HCT116 (cell line): Measurements from ENCODE around the gene TATDN2.

Source experiments
- CEBPB ChIP-seq: IDR thresholded peaks from 2 replicates; pipeline ENCODE4 v1.6.1; 2012; ENCODE audit warnings: low read depth
- EGR1 ChIP-seq: IDR thresholded peaks from 2 replicates; pipeline ENCODE4 v1.6.1; 2012; ENCODE audit warnings: low read depth
- ELF1 ChIP-seq: IDR thresholded peaks from 2 replicates; pipeline ENCODE4 v1.6.1; 2012; ENCODE audit warnings: low read depth, borderline replicate concordance
- EZH2 ChIP-seq: fragments of 200-600 bp; sonication (generic); IDR thresholded peaks from 2 replicates; pipeline ENCODE4 v1.6.1; 2017; ENCODE audit warnings: antibody characterized with exemption, mixed run types
- EZH2phosphoT487 ChIP-seq: fragments of 200-600 bp; IDR thresholded peaks from 2 replicates; pipeline ENCODE4 v1.6.1; 2018; ENCODE audit warnings: antibody characterized with exemption, borderline replicate concordance
- POLR2A ChIP-seq: IDR thresholded peaks from 2 replicates; pipeline ENCODE4 v1.7.0; 2011; ENCODE audit warnings: borderline replicate concordance; ENCODE audit not compliant: insufficient read depth, insufficient read length; ENCODE audit errors: extremely low read depth
- POLR2AphosphoS5 ChIP-seq: IDR thresholded peaks from 2 replicates; pipeline ENCODE4 v1.6.1; 2011; ENCODE audit warnings: mild to moderate bottlenecking, low read depth, low read length, moderate library complexity
- RAD21 ChIP-seq: IDR thresholded peaks from 2 replicates; pipeline ENCODE4 v1.6.1; 2012; ENCODE audit warnings: low read depth, mild to moderate bottlenecking
- SIN3A ChIP-seq: IDR thresholded peaks from 2 replicates; pipeline ENCODE4 v1.6.1; 2012; ENCODE audit warnings: low read depth
- TCF7L2 ChIP-seq: IDR thresholded peaks from 2 replicates; pipeline ENCODE4 v1.7.0; 2011; ENCODE audit warnings: borderline replicate concordance, inconsistent platforms; ENCODE audit not compliant: insufficient read depth, insufficient read length; ENCODE audit errors: extremely low read depth
- ZNF274 ChIP-seq: fragments of 200-500 bp; sonication (Bioruptor generic); IDR thresholded peaks from 2 replicates; pipeline ENCODE4 v1.6.1; 2014; ENCODE audit warnings: mild to moderate bottlenecking, low read depth, low read length, inconsistent platforms
- TF ChIP-seq, protein P1 (sequence below), 3 experiments: fragments of 200-600 bp in 1 of 3; sonication (generic) in 1 of 3; IDR thresholded peaks in 2 of 3; conservative IDR thresholded peaks in 1 of 3; 2 replicates each; pipeline ENCODE4 v1.5.1; 2012 to 2017; ENCODE audit warnings: low read depth in 2 of 3, low read length in 2 of 3, antibody characterized with exemption in 1 of 3, borderline replicate concordance in 1 of 3, control low read depth in 1 of 3, mild to moderate bottlenecking in 1 of 3, mixed read lengths in 1 of 3, mixed run types in 1 of 3, moderate library complexity in 1 of 3; ENCODE audit not compliant: insufficient read depth in 1 of 3
- TF ChIP-seq, protein P2 (sequence below): IDR thresholded peaks from 2 replicates; pipeline ENCODE4 v1.6.1; 2011; ENCODE audit warnings: mild to moderate bottlenecking, low read length, moderate library complexity; ENCODE audit not compliant: insufficient replicate concordance; ENCODE audit errors: extremely low read depth
- TF ChIP-seq, protein P3 (sequence below): IDR thresholded peaks from 2 replicates; pipeline ENCODE4 v1.6.1; 2012

DNA sequence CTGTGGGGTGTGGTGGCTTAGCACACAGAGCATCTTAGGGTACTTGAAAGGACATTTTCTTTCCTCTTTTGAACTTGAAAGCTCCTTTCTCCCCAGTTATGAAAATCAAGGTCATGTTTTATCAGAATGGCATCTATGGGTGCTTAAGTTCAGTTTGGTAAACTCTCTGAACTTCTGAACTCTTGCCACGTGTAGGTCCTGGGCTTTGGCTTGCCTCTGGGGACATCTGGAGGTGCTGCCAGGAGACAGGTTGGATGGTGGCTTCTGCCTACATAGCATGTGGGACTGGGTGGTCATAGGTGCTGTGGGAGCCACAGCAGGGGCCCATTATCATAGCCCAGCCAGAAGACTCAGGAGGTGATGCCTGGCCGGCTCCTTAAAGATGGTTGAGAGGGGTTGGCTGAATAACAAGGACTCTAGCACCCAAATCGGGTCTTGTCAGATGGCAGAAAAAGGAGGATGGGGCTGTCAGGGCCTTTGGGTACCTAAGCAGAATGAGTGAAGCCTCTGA, 28.9 kb downstream of the TATDN2 start:
- TF ChIP-seq, protein P1, sequence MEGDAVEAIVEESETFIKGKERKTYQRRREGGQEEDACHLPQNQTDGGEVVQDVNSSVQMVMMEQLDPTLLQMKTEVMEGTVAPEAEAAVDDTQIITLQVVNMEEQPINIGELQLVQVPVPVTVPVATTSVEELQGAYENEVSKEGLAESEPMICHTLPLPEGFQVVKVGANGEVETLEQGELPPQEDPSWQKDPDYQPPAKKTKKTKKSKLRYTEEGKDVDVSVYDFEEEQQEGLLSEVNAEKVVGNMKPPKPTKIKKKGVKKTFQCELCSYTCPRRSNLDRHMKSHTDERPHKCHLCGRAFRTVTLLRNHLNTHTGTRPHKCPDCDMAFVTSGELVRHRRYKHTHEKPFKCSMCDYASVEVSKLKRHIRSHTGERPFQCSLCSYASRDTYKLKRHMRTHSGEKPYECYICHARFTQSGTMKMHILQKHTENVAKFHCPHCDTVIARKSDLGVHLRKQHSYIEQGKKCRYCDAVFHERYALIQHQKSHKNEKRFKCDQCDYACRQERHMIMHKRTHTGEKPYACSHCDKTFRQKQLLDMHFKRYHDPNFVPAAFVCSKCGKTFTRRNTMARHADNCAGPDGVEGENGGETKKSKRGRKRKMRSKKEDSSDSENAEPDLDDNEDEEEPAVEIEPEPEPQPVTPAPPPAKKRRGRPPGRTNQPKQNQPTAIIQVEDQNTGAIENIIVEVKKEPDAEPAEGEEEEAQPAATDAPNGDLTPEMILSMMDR (IDR thresholded peaks at IDR 0.05 in 2 of 3, conservative IDR thresholded peaks at IDR 0.05 in 1 of 3; ENCODE audit: borderline replicate concordance in 1 of 3, insufficient read depth in 1 of 3, low read depth in 2 of 3, low read length in 2 of 3): no peak
- TF ChIP-seq POLR2AphosphoS5 (no peak), EZH2phosphoT487 (no peak), POLR2A (no peak), EZH2 (no peak), EGR1 (no peak), RAD21 (no peak), TCF7L2 (no peak), ELF1 (no peak), ZNF274 (no peak), CEBPB (no peak), SIN3A (no peak)
- TF ChIP-seq, protein P2, sequence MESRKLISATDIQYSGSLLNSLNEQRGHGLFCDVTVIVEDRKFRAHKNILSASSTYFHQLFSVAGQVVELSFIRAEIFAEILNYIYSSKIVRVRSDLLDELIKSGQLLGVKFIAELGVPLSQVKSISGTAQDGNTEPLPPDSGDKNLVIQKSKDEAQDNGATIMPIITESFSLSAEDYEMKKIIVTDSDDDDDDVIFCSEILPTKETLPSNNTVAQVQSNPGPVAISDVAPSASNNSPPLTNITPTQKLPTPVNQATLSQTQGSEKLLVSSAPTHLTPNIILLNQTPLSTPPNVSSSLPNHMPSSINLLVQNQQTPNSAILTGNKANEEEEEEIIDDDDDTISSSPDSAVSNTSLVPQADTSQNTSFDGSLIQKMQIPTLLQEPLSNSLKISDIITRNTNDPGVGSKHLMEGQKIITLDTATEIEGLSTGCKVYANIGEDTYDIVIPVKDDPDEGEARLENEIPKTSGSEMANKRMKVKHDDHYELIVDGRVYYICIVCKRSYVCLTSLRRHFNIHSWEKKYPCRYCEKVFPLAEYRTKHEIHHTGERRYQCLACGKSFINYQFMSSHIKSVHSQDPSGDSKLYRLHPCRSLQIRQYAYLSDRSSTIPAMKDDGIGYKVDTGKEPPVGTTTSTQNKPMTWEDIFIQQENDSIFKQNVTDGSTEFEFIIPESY: no peak
- TF ChIP-seq, protein P3, sequence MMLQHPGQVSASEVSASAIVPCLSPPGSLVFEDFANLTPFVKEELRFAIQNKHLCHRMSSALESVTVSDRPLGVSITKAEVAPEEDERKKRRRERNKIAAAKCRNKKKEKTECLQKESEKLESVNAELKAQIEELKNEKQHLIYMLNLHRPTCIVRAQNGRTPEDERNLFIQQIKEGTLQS: no peak
